ENCODE results near the gene DGKZ. TPM values are rescaled to one million over a fixed set of nuclear protein-coding genes. Genes with fewer than 3 reads are reported as not detected.
"Not testable (repeated sequence)": the region's sequence is repeated elsewhere in the genome, so short reads cannot be mapped to it uniquely, and the experiment has no call there.

DGKZ gene
- total RNA-seq, 1 donor from 2014 or later: 127 TPM

- Mint-ChIP-seq H3K4me1 (ENCODE audit: unreplicated experiment) (peaks cover 10% of the 10 kb centered on the region), H3K27me3 (ENCODE audit: unreplicated experiment) (peaks cover 15% of the 10 kb centered on the region), H3K4me3 (ENCODE audit: unreplicated experiment) (no peak overlapping the region), H3K9me3 (ENCODE audit: unreplicated experiment) (no peaks in the 10 kb centered on the region), H3K27ac (ENCODE audit: unreplicated experiment) (no peak overlapping the region), H3K36me3 (ENCODE audit: low read depth, unreplicated experiment) (peaks cover 12% of the 10 kb centered on the region)
- TF ChIP-seq CTCF (IDR thresholded peaks at IDR 0.05; ENCODE audit: unreplicated experiment): peak; percentile 87
- peak; percentile 80 for DNase-seq (ENCODE audit: low spot score)
Observed at GRCh38 chr11:46367244-46367915, 20.1 kb downstream of the DGKZ start.

GRCh38 chr11:46367916-46368267 is 20.6 kb downstream of the DGKZ start:
- Mint-ChIP-seq H3K4me3 (ENCODE audit: unreplicated experiment) (no peak overlapping the region), H3K27me3 (ENCODE audit: unreplicated experiment) (peaks cover 15% of the 10 kb centered on the region), H3K9me3 (ENCODE audit: unreplicated experiment) (no peaks in the 10 kb centered on the region), H3K36me3 (ENCODE audit: low read depth, unreplicated experiment) (peaks cover 12% of the 10 kb centered on the region), H3K27ac (ENCODE audit: unreplicated experiment) (no peak overlapping the region), H3K4me1 (ENCODE audit: unreplicated experiment) (peaks cover 5% of the 10 kb centered on the region)
- no peak for TF ChIP-seq CTCF (IDR thresholded peaks at IDR 0.05; ENCODE audit: unreplicated experiment)
- no peak for DNase-seq (ENCODE audit: low spot score)

- Mint-ChIP-seq H3K4me1 (ENCODE audit: unreplicated experiment) (no peaks in the 10 kb centered on the region), H3K27ac (ENCODE audit: unreplicated experiment) (no peak overlapping the region), H3K27me3 (ENCODE audit: unreplicated experiment) (peaks cover 17% of the 10 kb centered on the region)
Observed at GRCh38 chr11:46369458-46370152, 22.3 kb downstream of the DGKZ start.

GRCh38 chr11:46370253-46370652 is 23.0 kb downstream of the DGKZ start:
- peaks cover 13% of the 10 kb centered on the region for H3K27me3 Mint-ChIP-seq (ENCODE audit: unreplicated experiment)
- peaks cover 16% of the 10 kb centered on the region for H3K36me3 Mint-ChIP-seq (ENCODE audit: low read depth, unreplicated experiment)
- no peak for DNase-seq (ENCODE audit: low spot score)
- peak overlapping the region; percentile 11 for H3K4me3 Mint-ChIP-seq (ENCODE audit: unreplicated experiment)
- H3K27ac Mint-ChIP-seq (ENCODE audit: unreplicated experiment): no peak overlapping the region
- H3K4me1 Mint-ChIP-seq (ENCODE audit: unreplicated experiment): no peaks in the 10 kb centered on the region
- no peak for TF ChIP-seq CTCF (IDR thresholded peaks at IDR 0.05; ENCODE audit: unreplicated experiment)
- no peaks in the 10 kb centered on the region for H3K9me3 Mint-ChIP-seq (ENCODE audit: unreplicated experiment)

More at GRCh38 chr11:46369458-46370152, 22.3 kb downstream of the DGKZ start:
- Mint-ChIP-seq H3K4me3 (ENCODE audit: unreplicated experiment) (no peak overlapping the region), H3K9me3 (ENCODE audit: unreplicated experiment) (no peaks in the 10 kb centered on the region), H3K36me3 (ENCODE audit: low read depth, unreplicated experiment) (peaks cover 12% of the 10 kb centered on the region)
- TF ChIP-seq CTCF (IDR thresholded peaks at IDR 0.05; ENCODE audit: unreplicated experiment): peak; percentile 83
- DNase-seq (ENCODE audit: low spot score): peak; percentile 71

- H3K27me3 Mint-ChIP-seq (ENCODE audit: unreplicated experiment): peaks cover 10% of the 10 kb centered on the region
- not testable (repeated sequence) for H3K4me3 Mint-ChIP-seq (ENCODE audit: unreplicated experiment); H3K9me3 Mint-ChIP-seq (ENCODE audit: unreplicated experiment); H3K4me1 Mint-ChIP-seq (ENCODE audit: unreplicated experiment); DNase-seq (ENCODE audit: low spot score); H3K27ac Mint-ChIP-seq (ENCODE audit: unreplicated experiment)
- peaks cover 16% of the 10 kb centered on the region for H3K36me3 Mint-ChIP-seq (ENCODE audit: low read depth, unreplicated experiment)
Observed at GRCh38 chr11:46371262-46371661, 24.0 kb downstream of the DGKZ start.

Measured in endothelial cell (in vitro differentiated cells).